Right lung (tissue), 5 donors: Measurements from ENCODE around the gene ETS2. TPM values are rescaled to one million over a fixed set of nuclear protein-coding genes. Genes with fewer than 3 reads are reported as not detected.
A peak's percentile ranks its signal among the peaks of the same experiment; 100 is the strongest.

Experiments used
- DNase-seq, 2 donors: peaks; one replicate each; pipeline ENCODE4 v3.0.0-alpha.2; 2013
- polyA plus RNA-seq, 5 donors: library from polyadenylated mRNA; unstranded; fragments of 120-200 nt; gene quantifications; one replicate each; pipeline versions ENCODE4 v1.2.1 to v1.2.3, GENCODE V29; 2013; ENCODE audit warnings: inconsistent platforms in 1 of 5, low replicate concordance in 1 of 5; ENCODE audit not compliant: insufficient read length in 5 of 5, insufficient read depth in 1 of 5

The ETS2 gene
- polyA plus RNA-seq, 5 donors, result 151 to 182 (median 167) TPM

GRCh38 chr21:38774586-38775285, 31.0 kb upstream of the ETS2 start:
- no peak for DNase-seq

- DNase-seq, result no peak
Observed at GRCh38 chr21:38775733-38776132, 30.0 kb upstream of the ETS2 start.

- DNase-seq, result no peak
Observed at GRCh38 chr21:38777015-38777414, 28.7 kb upstream of the ETS2 start.

- no peak for DNase-seq
Observed at GRCh38 chr21:38777531-38777930, 28.2 kb upstream of the ETS2 start.

- DNase-seq, result no peak
Observed at GRCh38 chr21:38780879-38781278, 24.9 kb upstream of the ETS2 start.

- no peak for DNase-seq
Observed at GRCh38 chr21:38784458-38785266, 21.1 kb upstream of the ETS2 start.

GRCh38 chr21:38785483-38785882, 20.2 kb upstream of the ETS2 start:
- DNase-seq, result no peak

GRCh38 chr21:38787016-38787415, 18.7 kb upstream of the ETS2 start:
- DNase-seq, result no peak

- no peak for DNase-seq
Observed at GRCh38 chr21:38787461-38788274, 18.1 kb upstream of the ETS2 start.

GRCh38 chr21:38788275-38788905, 17.3 kb upstream of the ETS2 start:
- DNase-seq, result no peak

GRCh38 chr21:38789275-38789674, 16.5 kb upstream of the ETS2 start:
- DNase-seq, result no peak

GRCh38 chr21:38790059-38790458, 15.7 kb upstream of the ETS2 start:
- peak in 1 of 2 donors; percentile 70 for DNase-seq

- no peak for DNase-seq
Observed at GRCh38 chr21:38790961-38791360, 14.8 kb upstream of the ETS2 start.

GRCh38 chr21:38792676-38793459, 12.9 kb upstream of the ETS2 start:
- DNase-seq, result no peak

- DNase-seq, result no peak
Observed at GRCh38 chr21:38793926-38794713, 11.6 kb upstream of the ETS2 start.

- no peak for DNase-seq
Observed at GRCh38 chr21:38794978-38795377, 10.8 kb upstream of the ETS2 start.

- no peak for DNase-seq
Observed at GRCh38 chr21:38795475-38795874, 10.3 kb upstream of the ETS2 start.

GRCh38 chr21:38796424-38796823, 9.3 kb upstream of the ETS2 start:
- no peak for DNase-seq

- DNase-seq, result no peak
Observed at GRCh38 chr21:38797470-38797869, 8.3 kb upstream of the ETS2 start.

- DNase-seq, result no peak
Observed at GRCh38 chr21:38798081-38798480, 7.6 kb upstream of the ETS2 start.
